Endothelial cell of umbilical vein (primary cell): Measurements from ENCODE around the gene FAM83F. TPM values are rescaled to one million over a fixed set of nuclear protein-coding genes. Genes with fewer than 3 reads are reported as not detected.

ENCODE experiments used
- BruUV-seq: library from RNA; stranded (reverse); fragments of 400-500 nt; replicated peaks from 2 replicates; lab custom pipeline; 2021; lab: Mats Ljungman, UMichigan
- CTCF ChIA-PET: fragments of 300-600, 350-600 bp; sonication (Branson Sonifier 250); formaldehyde crosslinking; loops from one replicate; lab custom pipeline; 2021; ENCODE audit warnings: antibody characterized with exemption, inconsistent platforms; lab: Charles Lee
- POLR2A ChIA-PET: fragments of 300-600, 350-600 bp; sonication (Branson Sonifier 250); formaldehyde crosslinking; loops from one replicate; lab custom pipeline; 2021; ENCODE audit warnings: antibody characterized with exemption, inconsistent platforms; lab: Charles Lee
- DNase-seq: peaks from one replicate; pipeline ENCODE4 v3.0.0-alpha.2; 2011; ENCODE audit warnings: low read depth, low spot score
- FAIRE-seq: peaks from 2 replicates; lab custom pipeline; 2011; peaks lifted over from hg19 to GRCh38; lab: Jason Lieb, UNC
- H2AFZ ChIP-seq: 2 replicates; pipeline ENCODE4 v1.6.0; 2012; ENCODE audit warnings: low read depth, low read length, control low read depth, inconsistent platforms
- H3K27ac ChIP-seq: 2 replicates; pipeline ENCODE4 v1.5.1; 2011; ENCODE audit warnings: low read depth, mild to moderate bottlenecking, control low read depth, low read length, moderate library complexity; ENCODE audit not compliant: insufficient read depth
- H3K27me3 ChIP-seq, 2 experiments: 2 replicates each; pipeline versions ENCODE4 v1.6.0 to v1.6.1; 2011; ENCODE audit warnings: low read length in 2 of 2, mixed read lengths in 1 of 2; ENCODE audit not compliant: control insufficient read depth in 2 of 2, insufficient read depth in 2 of 2
- H3K36me3 ChIP-seq, 2 experiments: 2 replicates in 1 of 2; 3 replicates in 1 of 2; pipeline ENCODE4 v1.5.1; 2011; ENCODE audit warnings: low read length in 2 of 2, mild to moderate bottlenecking in 1 of 2, moderate library complexity in 1 of 2; ENCODE audit not compliant: control insufficient read depth in 2 of 2, insufficient read depth in 2 of 2; ENCODE audit errors: extremely low read depth in 1 of 2
- H3K4me1 ChIP-seq: 3 replicates; pipeline ENCODE4 v1.5.1; 2011; ENCODE audit warnings: mild to moderate bottlenecking, low read length; ENCODE audit not compliant: control insufficient read depth, insufficient read depth; ENCODE audit errors: extremely low read depth
- H3K4me2 ChIP-seq: 2 replicates; pipeline ENCODE4 v1.6.1; 2011; ENCODE audit warnings: low read length, control low read depth, mixed read lengths; ENCODE audit not compliant: insufficient read depth
- H3K4me3 ChIP-seq, 3 experiments: fragments of 200-600 bp in 1 of 3; sonication (generic), shearing (Covaris generic) in 1 of 3; replicated peaks in 1 of 3; 2 replicates each; pipeline ENCODE4 v1.5.1; 2011 to 2016; ENCODE audit warnings: control low read depth in 3 of 3, low read length in 3 of 3, mild to moderate bottlenecking in 2 of 3, inconsistent platforms in 1 of 3, low read depth in 1 of 3, moderate library complexity in 1 of 3; ENCODE audit not compliant: insufficient read depth in 1 of 3
- H3K79me2 ChIP-seq: 2 replicates; pipeline ENCODE4 v1.6.0; 2012; ENCODE audit warnings: low read length, inconsistent platforms; ENCODE audit not compliant: control insufficient read depth, insufficient read depth
- H3K9ac ChIP-seq: replicated peaks from 2 replicates; pipeline ENCODE3; 2011; ENCODE audit warnings: low read length, control low read depth; ENCODE audit not compliant: insufficient read depth; ENCODE audit errors: extremely low read depth
- H3K9me1 ChIP-seq: replicated peaks from 3 replicates; pipeline ENCODE4 v1.6.0; 2011; ENCODE audit warnings: mild to moderate bottlenecking, low read length; ENCODE audit not compliant: control insufficient read depth, insufficient read depth; ENCODE audit errors: extremely low read depth
- H3K9me3 ChIP-seq: replicated peaks from 2 replicates; pipeline ENCODE4 v1.5.1; 2012; ENCODE audit warnings: low read length, inconsistent platforms; ENCODE audit not compliant: control insufficient read depth, insufficient read depth
- H4K20me1 ChIP-seq: replicated peaks from 2 replicates; pipeline ENCODE3; 2011; ENCODE audit warnings: mild to moderate bottlenecking, low read length; ENCODE audit not compliant: control insufficient read depth, insufficient read depth; ENCODE audit errors: extremely low read depth
- CTCF ChIP-seq, 2 donors: IDR thresholded peaks; 1 replicate in 1 of 2; 2 replicates in 1 of 2; pipeline ENCODE4 v1.5.1; 2011; ENCODE audit warnings: low read length in 2 of 2, mild to moderate bottlenecking in 2 of 2, moderate library complexity in 2 of 2, control low read depth in 1 of 2, inconsistent platforms in 1 of 2, low read depth in 1 of 2; ENCODE audit not compliant: insufficient read depth in 1 of 2; ENCODE audit errors: extremely low read depth in 1 of 2
- EZH2 ChIP-seq: IDR thresholded peaks from 2 replicates; pipeline ENCODE4 v1.6.1; 2012; ENCODE audit warnings: borderline replicate concordance, low read depth, mild to moderate bottlenecking, moderate library complexity, low read length, inconsistent platforms; ENCODE audit not compliant: severe bottlenecking
- FOS ChIP-seq: IDR thresholded peaks from 2 replicates; pipeline ENCODE4 v1.6.1; 2011; ENCODE audit warnings: mild to moderate bottlenecking, low read length, moderate library complexity, borderline replicate concordance; ENCODE audit not compliant: insufficient read depth
- GATA2 ChIP-seq: IDR thresholded peaks from 2 replicates; pipeline ENCODE4 v1.7.0; 2011; ENCODE audit warnings: low read depth, mild to moderate bottlenecking, moderate library complexity, mixed read lengths, low read length; ENCODE audit not compliant: insufficient read length, insufficient read depth
- JUN ChIP-seq: IDR thresholded peaks from 2 replicates; pipeline ENCODE4 v1.6.1; 2011; ENCODE audit warnings: borderline replicate concordance, low read depth; ENCODE audit not compliant: insufficient read length, insufficient read depth
- MAX ChIP-seq: IDR thresholded peaks from 2 replicates; pipeline ENCODE4 v1.6.1; 2011; ENCODE audit not compliant: insufficient read depth, insufficient read length
- POLR2A ChIP-seq: IDR thresholded peaks from 2 replicates; pipeline ENCODE4 v1.6.1; 2012; ENCODE audit warnings: low read depth, mild to moderate bottlenecking, control low read depth, low read length
- dilution Hi-C: fragments of 300-500 bp; cut with MboI; formaldehyde crosslinking; loops from one replicate; pipeline ENCODE4 v1.15.0; 2019; ENCODE audit warnings: low sequenced_read_pairs; ENCODE audit not compliant: extremely low pct_ligation_motif_present
- intact Hi-C: fragments of 100-400 bp; cut with micrococcal nuclease; formaldehyde crosslinking; loops from one replicate; pipeline ENCODE4 v1.10.0; 2022
- polyA plus RNA-seq, 4 experiments: library from polyadenylated mRNA; depleted of rRNA in 3 of 4; stranded (reverse) in 3 of 4; unstranded in 1 of 4; fragments of >200 nt; gene quantifications; 2 replicates each; pipeline versions ENCODE4 v1.2.1 to v1.2.3, GENCODE V29; 2011 to 2012; ENCODE audit warnings: missing spikeins in 1 of 4
- total RNA-seq: library from RNA; stranded (reverse); gene quantifications from 2 replicates; pipeline ENCODE4 v1.2.3, GENCODE V29; 2021

Gene FAM83F
- total and polyA plus RNA-seq, 2 donors (not counting 3 experiments of a cell fraction or from before 2014, with no cell fraction given): not detected

GRCh38 chr22:39984006-39984405, 10.7 kb upstream of the FAM83F start:
- H3K9me1 ChIP-seq: no peaks in the 10 kb centered on the region
- dilution Hi-C loops (no loop called here), intact Hi-C loops (no loop called here)
- DNase-seq: no peak
- H3K79me2 ChIP-seq: no peaks in the 10 kb centered on the region
- no peaks in the 10 kb centered on the region for H3K4me1 ChIP-seq
- BruUV-seq: no TSS peak
- no peak overlapping the region for H3K4me3 ChIP-seq
- no peak overlapping the region for H3K4me2 ChIP-seq
- ChIA-PET CTCF (interaction anchor here (1.6 kb wide), 1 partner anchor 13 kb away, joined by 3 read pairs; no protein-coding TSS in a partner anchor), POLR2A (no interaction called here)
- FAIRE-seq: no peak
- H3K36me3 ChIP-seq: no peaks in the 10 kb centered on the region
- H3K9me3 ChIP-seq: no peaks in the 10 kb centered on the region
- H3K9ac ChIP-seq: no peak overlapping the region
- TF ChIP-seq JUN (no peak), GATA2 (no peak), CTCF (IDR thresholded peaks at IDR 0.05; ENCODE audit: extremely low read depth in 1 of 2, insufficient read depth in 1 of 2, low read depth in 1 of 2, low read length in 2 of 2) (no peak), EZH2 (no peak), MAX (no peak), POLR2A (no peak), FOS (no peak)
- H3K27ac ChIP-seq: no peak overlapping the region
- H3K27me3 ChIP-seq: peaks cover 0 to 4% of the 10 kb centered on the region in 2 experiments
- no peaks in the 10 kb centered on the region for H4K20me1 ChIP-seq
- no peak overlapping the region for H2AFZ ChIP-seq
